Stimulated activated CD8-positive, alpha-beta memory T cell treated with anti-CD3 and anti-CD28 coated beads, Interleukin-12 subunit alpha, Interleukin-12 subunit beta, amount 100 ng/mL, for 24 hours (primary cell): ENCODE measurements around the gene PDCD10.

Source experiments
- DNase-seq: peaks from one replicate; pipeline ENCODE4 v3.0.0-alpha.2; 2020; ENCODE audit errors: extremely low read depth

PDCD10 gene

DNA sequence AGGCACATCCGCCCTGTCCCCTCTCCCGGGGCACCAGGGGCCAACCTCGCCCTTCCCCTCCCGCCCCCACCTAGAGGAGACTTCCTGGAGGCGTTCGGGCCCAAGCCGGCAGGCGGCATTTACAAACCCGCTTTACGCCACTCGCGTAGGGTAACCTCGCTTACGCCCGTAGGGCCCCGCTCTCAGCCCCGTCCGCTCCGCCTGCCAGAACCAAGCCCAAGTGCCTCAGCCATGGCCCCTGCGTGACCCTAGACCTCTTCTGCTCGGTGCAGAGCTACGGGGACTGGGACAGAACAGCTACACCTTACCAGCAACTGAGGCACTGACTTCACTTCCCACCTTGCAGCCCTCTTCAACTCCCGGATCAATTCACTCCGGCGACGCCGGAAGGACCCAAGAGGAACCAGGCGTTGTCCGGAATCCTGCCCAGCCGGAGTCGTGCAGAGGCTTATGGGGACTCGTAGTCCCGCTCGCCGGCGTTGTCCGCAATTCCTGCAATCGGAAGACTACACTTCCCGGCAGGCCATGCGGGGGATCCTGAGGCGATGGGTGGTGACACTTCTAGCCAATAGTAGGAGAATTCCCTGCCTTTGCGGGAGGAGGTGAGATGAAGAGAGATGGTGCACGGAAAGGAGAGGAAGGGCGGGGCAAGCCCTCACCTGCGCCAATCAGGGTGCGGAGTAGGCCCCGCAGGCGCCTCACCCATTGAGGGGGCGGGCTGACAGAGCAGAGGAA is at the start of gene PDCD10:
Gene PDCD10, minus strand, starts transcription at position 395 of the 735 bp plus-strand sequence. CDS start 14,735 bp downstream, outside the sequence.
- DNase-seq, result peak; percentile 94

DNA sequence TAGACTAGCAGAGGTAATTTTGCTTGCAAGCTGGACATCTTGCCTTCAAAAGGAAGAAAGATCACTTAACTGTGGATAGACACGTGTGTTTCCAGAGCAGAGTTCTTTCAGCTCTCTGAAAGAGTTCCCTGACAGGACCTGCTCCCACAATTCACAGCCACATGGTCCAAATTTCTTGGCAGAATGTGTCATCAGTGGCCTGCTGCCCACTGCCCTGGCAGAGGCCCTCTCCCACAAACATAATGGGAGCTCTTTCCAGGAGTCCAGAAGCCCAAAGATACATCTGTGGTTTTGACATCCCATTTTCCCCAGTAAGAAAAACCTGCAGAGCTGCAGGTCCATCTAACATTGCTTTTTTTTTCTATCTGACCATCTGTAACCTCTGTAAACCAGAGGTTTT is 49.1 kb upstream of the PDCD10 start:
- no peak for DNase-seq

DNA sequence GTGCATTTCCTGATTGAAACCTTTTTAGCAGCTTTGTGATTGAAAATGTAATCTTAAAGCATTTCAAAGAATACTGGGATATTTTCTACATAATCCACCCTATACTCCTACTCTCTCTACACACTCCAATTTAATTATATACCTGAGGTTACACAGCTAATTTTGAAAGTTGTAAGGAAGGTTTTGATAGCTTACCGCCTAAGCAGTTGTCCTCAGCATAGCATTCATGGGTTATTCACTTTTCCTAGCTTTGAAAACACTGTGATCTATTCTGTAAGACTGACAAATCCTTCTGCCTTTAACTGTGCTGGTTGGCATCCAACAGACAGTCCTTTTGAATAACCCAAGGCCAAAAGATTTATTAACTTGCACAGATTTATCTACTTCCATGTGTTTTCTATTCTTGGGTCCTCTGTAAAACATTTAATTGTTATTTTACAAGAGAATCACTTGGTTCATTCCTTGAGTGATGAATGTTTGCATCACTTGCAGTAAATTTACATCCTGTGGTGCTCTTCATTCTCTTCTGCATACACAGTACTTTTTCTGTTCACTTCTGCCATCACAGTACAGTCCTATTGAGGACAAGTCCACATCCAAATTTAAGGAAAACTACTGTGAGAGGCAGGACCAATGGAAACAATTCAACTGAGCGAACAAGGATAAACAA is 45.7 kb upstream of the PDCD10 start:
- no peak for DNase-seq

DNA sequence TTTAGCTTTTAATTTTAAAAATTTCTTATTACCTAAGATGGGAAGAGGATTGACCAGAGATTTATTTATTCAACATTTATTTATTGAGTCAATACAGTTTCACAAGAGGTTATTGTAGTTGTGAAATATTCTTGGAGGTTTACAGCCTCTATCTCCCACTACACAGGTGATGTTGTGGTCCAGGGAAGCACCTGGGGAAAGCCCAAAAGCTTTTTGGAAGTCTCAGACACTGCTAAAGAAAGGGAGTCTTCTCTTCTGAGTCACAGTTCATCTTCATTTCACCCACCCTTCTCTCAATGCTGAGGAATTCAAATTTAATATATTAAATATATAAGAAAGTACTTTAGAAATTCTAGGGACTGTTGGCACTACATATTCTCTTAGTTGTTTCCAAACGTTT is 42.7 kb upstream of the PDCD10 start:
- DNase-seq, result no peak

- no peak for DNase-seq
These were observed 41.5 kb upstream of the PDCD10 start for GRCh38 chr3:167776066-167776685.

DNA sequence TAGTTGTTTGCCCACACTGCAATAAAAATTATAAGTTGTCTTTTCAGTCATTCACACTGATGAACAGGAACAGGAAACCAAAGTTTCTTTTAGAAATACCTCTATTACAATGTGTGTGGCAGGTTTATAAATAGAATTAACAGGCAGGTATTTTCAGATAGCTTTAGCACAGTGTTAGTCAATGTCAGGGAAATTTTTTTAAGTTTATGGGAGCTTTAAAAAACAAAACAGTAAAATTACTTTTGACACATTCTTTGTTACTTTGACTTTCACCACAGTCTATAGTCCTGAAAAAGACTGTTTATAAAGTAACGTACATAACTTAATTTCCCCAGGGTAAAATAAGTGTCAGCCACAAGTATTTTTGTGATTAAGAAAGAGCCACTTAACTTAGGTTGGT is 38.9 kb upstream of the PDCD10 start:
- no peak for DNase-seq

GRCh38 chr3:167772992-167773391 is 38.3 kb upstream of the PDCD10 start:
- no peak for DNase-seq

DNA sequence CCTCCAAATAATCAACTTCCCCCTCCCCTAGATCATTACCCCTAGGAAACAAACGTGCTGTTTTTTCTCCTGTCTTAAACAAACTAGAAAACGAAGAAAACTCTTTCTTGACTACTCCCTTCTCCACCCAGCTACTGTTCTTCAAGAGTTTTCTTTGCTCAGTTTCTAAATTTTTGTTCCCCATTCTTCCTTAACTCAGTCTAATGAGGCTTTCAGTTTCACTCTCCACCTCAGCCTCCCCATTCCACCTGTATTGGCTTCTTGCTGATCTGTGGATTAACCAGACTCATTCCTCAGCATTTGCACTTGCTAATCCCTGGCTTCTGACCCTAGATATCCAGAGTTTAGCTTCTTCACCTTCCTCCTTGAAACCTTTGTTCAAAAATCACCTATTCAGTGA is 27.6 kb upstream of the PDCD10 start:
- DNase-seq, result no peak

DNA sequence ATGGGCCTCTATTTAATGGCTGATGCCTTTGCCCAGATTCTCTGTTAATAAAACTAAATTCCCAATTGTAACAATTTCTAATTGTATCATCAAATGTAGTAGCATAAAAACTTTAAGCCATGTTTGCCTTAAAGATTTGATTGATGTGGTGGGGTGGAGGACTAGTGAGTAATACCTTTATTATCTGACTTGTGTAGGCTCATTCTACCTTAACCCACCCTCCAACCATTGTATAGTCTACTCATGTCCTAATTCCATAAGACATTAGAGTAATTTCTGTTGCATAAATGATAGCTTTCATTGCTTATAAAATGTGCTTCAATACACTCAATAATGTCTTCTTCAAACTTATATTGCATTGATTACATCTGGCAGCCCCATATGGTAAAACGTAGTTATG is 26.6 kb upstream of the PDCD10 start:
- no peak for DNase-seq

DNA sequence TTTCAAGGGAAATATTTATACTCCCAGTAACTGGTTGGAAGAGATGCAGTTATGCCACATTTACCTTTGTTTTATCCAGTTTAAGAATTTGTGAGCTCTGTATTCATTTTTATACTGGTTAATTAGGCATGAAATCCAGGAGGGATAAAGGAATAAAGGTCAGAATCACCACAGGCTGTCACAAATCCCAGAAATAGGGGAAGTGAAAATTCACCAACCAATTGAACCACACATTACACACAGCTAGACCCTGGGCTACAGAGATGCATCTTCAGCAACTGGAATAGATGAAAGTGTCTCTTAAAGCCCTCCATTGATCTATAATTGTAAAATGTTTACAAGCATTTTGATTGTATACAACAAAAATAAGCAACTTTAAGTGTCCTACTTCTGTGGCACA is 19.4 kb upstream of the PDCD10 start:
- DNase-seq, result no peak

DNA sequence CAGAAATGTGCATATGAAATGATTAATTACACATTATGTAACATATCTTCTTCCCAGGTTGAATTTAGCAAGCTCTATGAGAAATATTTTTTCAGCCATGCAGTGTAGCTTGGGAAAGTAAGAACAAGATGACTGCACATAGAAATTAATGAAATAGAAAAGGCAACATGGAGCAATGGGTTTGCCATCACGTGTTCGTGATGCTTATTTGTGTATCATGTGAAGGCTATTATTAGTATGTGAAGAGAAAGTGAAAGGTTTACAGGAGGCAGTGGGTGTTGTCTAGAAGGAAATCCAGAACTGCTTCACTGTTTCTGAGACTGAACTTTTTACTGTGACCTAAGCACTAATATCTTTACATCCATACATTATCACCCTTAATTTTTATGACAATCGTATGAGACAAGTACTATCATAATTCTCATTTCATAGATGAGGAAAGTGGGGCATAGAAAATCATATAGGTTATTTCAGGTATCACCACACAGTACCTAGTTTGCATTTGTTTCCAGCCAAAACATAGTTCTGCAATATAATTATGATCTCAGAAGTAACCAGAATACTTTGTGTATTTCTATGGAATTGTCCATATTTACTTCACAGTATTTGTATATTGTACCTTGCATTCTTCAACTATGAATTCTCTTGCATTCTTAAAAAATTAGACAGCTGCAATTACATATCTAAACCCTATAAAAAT is 15.7 kb upstream of the PDCD10 start:
- DNase-seq, result no peak

DNA sequence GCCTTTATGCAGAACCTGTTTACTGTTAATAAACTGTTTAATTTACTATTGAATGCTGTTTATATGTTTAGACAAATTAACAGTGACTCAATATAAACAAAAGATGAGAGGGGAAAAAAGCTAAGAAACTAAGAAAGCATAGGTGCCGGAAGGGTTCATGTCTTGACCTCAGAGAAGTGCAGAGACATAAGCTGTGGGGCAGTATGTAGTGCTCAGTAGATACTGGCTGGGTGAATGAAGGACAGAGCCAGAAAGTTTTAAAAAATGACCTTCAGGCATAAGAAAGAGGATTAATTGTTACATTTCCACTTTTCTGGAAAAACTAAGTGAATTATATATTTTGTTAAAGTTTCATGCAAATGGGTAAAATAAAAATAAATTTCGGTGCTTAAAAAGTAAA is 15.0 kb upstream of the PDCD10 start:
- DNase-seq, result no peak

DNA sequence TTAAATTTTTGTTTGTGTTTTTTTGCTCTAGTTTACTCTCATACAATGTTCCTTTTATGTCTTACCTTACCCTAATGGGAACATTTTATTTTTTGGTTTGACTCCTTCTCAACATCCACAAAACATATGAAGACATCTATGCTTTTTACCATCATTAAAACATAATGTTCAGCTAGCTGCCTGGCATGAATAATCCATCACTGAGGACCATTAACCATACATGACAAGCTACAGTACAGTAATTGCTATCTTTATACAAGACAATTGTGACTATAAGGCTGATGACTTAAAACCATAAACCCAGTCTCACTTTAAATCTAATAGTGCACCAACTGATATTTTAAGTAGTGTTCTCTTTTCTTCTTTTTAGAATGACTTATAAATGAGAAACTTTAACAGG is 14.5 kb upstream of the PDCD10 start:
- DNase-seq, result no peak

DNA sequence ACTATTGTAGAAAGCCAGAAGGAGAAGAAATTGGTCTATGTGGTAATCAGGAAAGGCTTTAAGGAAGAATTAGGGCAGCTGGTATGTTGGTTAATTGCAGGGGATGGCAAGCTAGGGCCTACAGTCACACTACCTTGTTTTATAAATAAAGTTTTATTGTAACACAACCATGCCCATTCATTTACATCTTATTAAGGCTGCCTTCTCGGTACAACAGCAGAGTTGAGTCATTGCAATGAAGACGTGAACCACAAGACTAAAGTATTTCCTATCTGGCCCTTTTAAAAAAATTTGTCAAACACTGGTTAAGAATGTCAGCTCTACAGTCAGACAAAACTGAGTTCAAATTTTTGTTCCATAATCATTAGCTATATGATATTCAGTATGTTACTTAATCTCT is 9.1 kb upstream of the PDCD10 start:
- no peak for DNase-seq

DNA sequence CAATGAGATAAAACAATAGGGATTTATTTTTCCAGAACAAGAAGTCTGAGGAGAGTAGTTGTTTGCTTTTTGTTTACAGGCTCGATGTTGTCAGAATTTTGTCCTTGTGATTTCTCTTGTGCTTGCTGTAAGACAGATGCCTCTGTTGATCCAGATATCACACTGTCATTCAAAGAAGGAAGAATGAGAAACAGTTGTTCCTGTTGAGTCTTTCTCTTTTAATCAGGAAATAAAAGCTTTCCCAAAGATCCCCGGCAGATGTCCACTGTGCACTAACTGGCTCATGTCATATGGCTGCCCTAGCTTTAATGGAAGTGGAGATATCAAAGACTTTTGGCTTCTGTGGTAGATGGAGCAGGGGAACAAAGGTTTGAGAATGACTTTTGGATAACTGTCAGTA is 7.6 kb upstream of the PDCD10 start:
- DNase-seq, result no peak

DNA sequence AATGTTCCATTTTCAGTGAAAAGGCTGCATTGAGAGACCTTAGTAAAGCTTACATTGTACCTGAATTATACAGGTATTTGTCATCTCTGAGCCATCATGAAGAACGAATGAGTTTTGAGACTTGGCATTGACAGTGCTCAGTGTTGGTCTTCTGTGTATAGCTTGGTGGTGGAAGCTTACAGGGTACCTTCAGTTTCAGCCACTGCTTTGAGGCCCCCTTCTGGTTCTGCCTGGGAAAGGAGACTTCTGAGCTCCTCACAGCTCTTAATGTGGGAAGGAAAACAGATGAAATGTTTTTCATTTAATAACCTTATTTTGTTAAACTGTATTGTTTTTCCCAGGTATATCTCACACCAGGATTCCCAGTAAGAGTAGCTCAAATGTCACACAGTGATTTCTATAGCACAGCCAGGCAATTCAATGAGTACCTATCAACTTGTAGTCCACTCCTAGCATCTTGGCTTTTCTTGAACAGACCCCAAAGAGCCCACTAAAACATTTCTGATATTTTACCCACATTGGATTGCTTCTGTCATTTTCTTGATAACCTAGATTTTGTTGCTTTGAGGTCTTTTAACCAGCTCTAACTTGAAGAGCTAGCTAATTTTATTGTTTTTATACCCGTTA is 6.4 kb upstream of the PDCD10 start:
- no peak for DNase-seq

DNA sequence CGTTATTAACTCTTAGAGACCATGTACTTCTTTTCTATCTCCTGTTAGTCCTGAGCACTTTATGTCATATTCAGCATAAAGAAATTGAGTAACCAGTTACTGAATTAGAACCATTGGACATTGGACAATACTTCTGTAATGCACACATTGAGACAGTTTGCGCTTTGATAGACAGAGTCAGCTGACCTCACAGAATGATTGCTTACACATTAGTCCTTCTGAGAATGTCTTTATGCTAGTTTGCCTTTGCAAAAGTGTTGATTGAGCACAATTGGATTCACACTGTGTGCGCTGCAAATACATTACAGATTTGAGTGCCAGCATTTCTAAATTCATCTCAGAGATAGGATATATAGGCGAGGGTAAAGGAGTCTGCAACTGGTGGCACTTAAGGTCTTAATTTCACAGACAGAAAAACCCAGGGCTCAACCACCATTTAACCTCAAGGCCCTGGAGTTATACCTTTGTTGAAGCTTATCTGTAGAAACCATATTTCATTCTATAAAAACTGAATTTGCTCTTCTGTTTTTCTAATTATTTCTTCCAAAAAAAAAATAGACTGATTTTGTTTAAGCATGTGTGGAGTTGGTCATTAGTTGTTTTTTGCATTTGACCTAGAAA is 4.6 kb upstream of the PDCD10 start:
- no peak for DNase-seq

GRCh38 chr3:167738037-167738436 is 3.3 kb upstream of the PDCD10 start:
- DNase-seq, result no peak

GRCh38 chr3:167736997-167737396 is 2.3 kb upstream of the PDCD10 start:
- DNase-seq, result no peak

DNA sequence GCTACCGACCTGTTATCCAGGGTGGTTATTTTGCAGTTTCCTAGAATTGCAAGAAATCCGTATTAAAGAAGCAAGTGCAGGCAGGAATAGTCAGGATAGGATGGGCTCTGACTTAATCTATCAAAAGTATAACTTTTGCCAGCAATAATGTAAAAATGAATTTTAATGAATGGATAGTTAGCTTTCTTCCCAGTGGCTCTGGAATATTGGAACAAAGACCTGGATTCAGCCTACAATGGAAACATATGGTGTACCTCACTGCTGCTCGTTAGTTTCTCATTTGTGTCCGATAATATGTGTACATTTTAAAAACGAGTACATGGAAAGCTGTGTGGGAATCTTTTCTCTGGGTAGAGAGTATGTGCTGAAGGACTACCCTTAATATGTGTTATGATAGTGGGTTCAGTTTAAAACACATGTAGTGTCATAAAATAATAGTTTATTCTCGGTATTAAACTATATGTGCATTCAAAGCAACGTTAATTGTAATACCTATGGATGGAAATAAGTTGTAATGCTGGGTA is 1.6 kb upstream of the PDCD10 start:
- DNase-seq, result no peak
